H1 (cell line): Measurements from ENCODE around the gene TIMP4. TPM values are rescaled to one million over a fixed set of nuclear protein-coding genes. Genes with fewer than 3 reads are reported as not detected.

Source experiments
- CTCF ChIA-PET: fragments of 300-600 bp; sonication (Branson Sonifier 250); formaldehyde crosslinking; loops from one replicate; lab custom pipeline; 2021; ENCODE audit not compliant: partially characterized antibody; lab: Charles Lee
- POLR2A ChIA-PET: fragments of 300-600 bp; sonication (Branson Sonifier 250); formaldehyde crosslinking; loops from one replicate; lab custom pipeline; 2021; ENCODE audit warnings: inconsistent platforms; ENCODE audit not compliant: partially characterized antibody; lab: Charles Lee
- DNase-seq, 2 experiments: peaks; one replicate each; pipeline versions ENCODE4 v3.0.0 to v3.0.0-alpha.2; 2010 to 2022; ENCODE audit warnings: low spot score in 2 of 2, low read depth in 1 of 2, mixed read lengths in 1 of 2
- FAIRE-seq: peaks from 2 replicates; lab custom pipeline; 2011; peaks lifted over from hg19 to GRCh38; lab: Jason Lieb, UNC
- H2AFZ ChIP-seq: 2 replicates; pipeline ENCODE4 v1.8.1; 2012; ENCODE audit warnings: low read length, inconsistent platforms
- H2AK5ac ChIP-seq: 2 replicates; pipeline ENCODE4 v1.6.1; 2013; ENCODE audit warnings: low read depth, low read length
- H2BK120ac ChIP-seq: replicated peaks from 2 replicates; pipeline ENCODE3; 2013; ENCODE audit warnings: low read depth, low read length, inconsistent platforms
- H2BK12ac ChIP-seq: 2 replicates; pipeline ENCODE4 v1.6.1; 2013; ENCODE audit warnings: low read depth, low read length
- H2BK15ac ChIP-seq: 2 replicates; pipeline ENCODE4 v1.6.1; 2013; ENCODE audit warnings: low read length
- H2BK20ac ChIP-seq: 2 replicates; pipeline ENCODE4 v1.6.1; 2013; ENCODE audit warnings: low read length
- H2BK5ac ChIP-seq: 2 replicates; pipeline ENCODE4 v1.6.1; 2013; ENCODE audit warnings: low read depth, low read length
- H3K14ac ChIP-seq: 2 replicates; pipeline ENCODE4 v1.6.1; 2013; ENCODE audit warnings: inconsistent platforms; ENCODE audit not compliant: insufficient read length
- H3K18ac ChIP-seq: 2 replicates; pipeline ENCODE4 v1.6.1; 2013; ENCODE audit warnings: low read length; ENCODE audit errors: extremely low read depth
- H3K23ac ChIP-seq: 2 replicates; pipeline ENCODE4 v1.6.1; 2013; ENCODE audit warnings: inconsistent platforms; ENCODE audit not compliant: insufficient read length
- H3K23me2 ChIP-seq: 2 replicates; pipeline ENCODE4 v1.6.1; 2013; ENCODE audit warnings: low read depth, low read length
- H3K27ac ChIP-seq: 2 replicates; pipeline ENCODE4 v1.6.1; 2011; ENCODE audit warnings: low read depth, low read length, inconsistent platforms
- H3K27me3 ChIP-seq, 4 experiments: replicated peaks in 1 of 4; 1 replicate in 1 of 4; 2 replicates in 3 of 4; pipeline versions ENCODE4 v1.6.1 to v1.8.1; 2011 to 2013; ENCODE audit warnings: low read length in 3 of 4, mild to moderate bottlenecking in 3 of 4, inconsistent platforms in 2 of 4, mixed read lengths in 2 of 4, moderate library complexity in 1 of 4; ENCODE audit not compliant: control insufficient read depth in 3 of 4, insufficient read depth in 3 of 4; ENCODE audit errors: extremely low read depth in 1 of 4
- H3K36me3 ChIP-seq, 4 experiments: 2 replicates each; pipeline versions ENCODE4 v1.6.1 to v1.8.1; 2011 to 2013; ENCODE audit warnings: mild to moderate bottlenecking in 4 of 4, low read length in 3 of 4, moderate library complexity in 2 of 4, control low read depth in 1 of 4, inconsistent platforms in 1 of 4; ENCODE audit not compliant: insufficient read depth in 4 of 4, control insufficient read depth in 2 of 4
- H3K4ac ChIP-seq: replicated peaks from 2 replicates; pipeline ENCODE3; 2013; ENCODE audit warnings: low read length, low read depth, mixed read lengths, inconsistent platforms; ENCODE audit not compliant: insufficient read length
- H3K4me1 ChIP-seq, 4 experiments: replicated peaks in 1 of 4; 1 replicate in 1 of 4; 2 replicates in 3 of 4; pipeline versions ENCODE4 v1.6.1 to v1.8.1; 2011 to 2013; ENCODE audit warnings: low read length in 3 of 4, inconsistent platforms in 2 of 4, mixed read lengths in 1 of 4; ENCODE audit not compliant: insufficient read depth in 4 of 4, control insufficient read depth in 3 of 4
- H3K4me2 ChIP-seq, 2 experiments: 2 replicates each; pipeline versions ENCODE4 v1.6.1 to v1.8.1; 2011 to 2013; ENCODE audit warnings: low read depth in 2 of 2, low read length in 2 of 2, control low read depth in 1 of 2, inconsistent platforms in 1 of 2, mild to moderate bottlenecking in 1 of 2; ENCODE audit not compliant: insufficient read depth in 1 of 2
- H3K4me3 ChIP-seq, 4 experiments: fragments of 200-600, 300-600 bp in 1 of 4; sonication (generic), shearing (Covaris generic), sonication (Bioruptor Twin) in 1 of 4; 2 replicates each; pipeline versions ENCODE4 v1.5.1 to v1.8.1; 2011 to 2016; ENCODE audit warnings: low read length in 4 of 4, low read depth in 3 of 4, control low read depth in 2 of 4, inconsistent platforms in 2 of 4, mild to moderate bottlenecking in 2 of 4, mixed read lengths in 1 of 4, moderate library complexity in 1 of 4; ENCODE audit not compliant: insufficient read depth in 2 of 4; ENCODE audit errors: extremely low read depth in 1 of 4
- H3K56ac ChIP-seq: replicated peaks from 2 replicates; pipeline ENCODE3; 2013; ENCODE audit warnings: low read depth, mild to moderate bottlenecking, mixed read lengths, low read length, inconsistent platforms; ENCODE audit not compliant: insufficient read length
- H3K79me1 ChIP-seq: 2 replicates; pipeline ENCODE4 v1.6.1; 2013; ENCODE audit warnings: low read depth, low read length, control low read depth
- H3K79me2 ChIP-seq, 2 experiments: 2 replicates each; pipeline versions ENCODE4 v1.6.1 to v1.8.1; 2012 to 2013; ENCODE audit warnings: low read length in 2 of 2, mild to moderate bottlenecking in 2 of 2, inconsistent platforms in 1 of 2; ENCODE audit not compliant: insufficient read depth in 2 of 2, control insufficient read depth in 1 of 2
- H3K9ac ChIP-seq, 4 experiments: replicated peaks in 1 of 4; 1 replicate in 1 of 4; 2 replicates in 3 of 4; pipeline versions ENCODE4 v1.6.1 to v1.8.1; 2011 to 2013; ENCODE audit warnings: low read depth in 3 of 4, low read length in 3 of 4, control low read depth in 2 of 4, mild to moderate bottlenecking in 2 of 4, moderate library complexity in 2 of 4, inconsistent platforms in 1 of 4; ENCODE audit errors: extremely low read depth in 1 of 4
- H3K9me3 ChIP-seq, 2 experiments: 2 replicates each; pipeline versions ENCODE4 v1.6.1 to v1.8.1; 2012 to 2013; ENCODE audit warnings: mild to moderate bottlenecking in 2 of 2, moderate library complexity in 2 of 2, control low read depth in 1 of 2, inconsistent platforms in 1 of 2, low read depth in 1 of 2, low read length in 1 of 2, mixed read lengths in 1 of 2; ENCODE audit not compliant: insufficient read depth in 2 of 2
- H4K20me1 ChIP-seq, 2 experiments: replicated peaks in 1 of 2; 2 replicates each; pipeline versions ENCODE3 to v1.8.1; 2011 to 2013; ENCODE audit warnings: inconsistent platforms in 2 of 2, low read length in 2 of 2, mild to moderate bottlenecking in 1 of 2; ENCODE audit not compliant: insufficient read depth in 2 of 2, control insufficient read depth in 1 of 2
- H4K5ac ChIP-seq: 2 replicates; pipeline ENCODE4 v1.6.1; 2013; ENCODE audit warnings: low read length, low read depth, mixed read lengths, inconsistent platforms; ENCODE audit not compliant: insufficient read length
- H4K8ac ChIP-seq: 2 replicates; pipeline ENCODE4 v1.8.0; 2013; ENCODE audit warnings: mild to moderate bottlenecking, moderate library complexity, low read length, inconsistent platforms; ENCODE audit not compliant: insufficient read depth; ENCODE audit errors: extremely low read depth
- H4K91ac ChIP-seq: replicated peaks from 2 replicates; pipeline ENCODE3; 2013; ENCODE audit warnings: low read length, mixed read lengths, inconsistent platforms; ENCODE audit not compliant: insufficient read length
- CHD1 ChIP-seq: IDR thresholded peaks from 2 replicates; pipeline ENCODE4 v1.6.1; 2012; ENCODE audit warnings: low read depth, low read length, improper control_type of control experiment
- CREB1 ChIP-seq: IDR thresholded peaks from 2 replicates; pipeline ENCODE4 v1.6.1; 2012; ENCODE audit warnings: inconsistent platforms
- CTCF ChIP-seq, 3 experiments: IDR thresholded peaks; 1 replicate in 2 of 3; 2 replicates in 1 of 3; pipeline versions ENCODE4 v1.5.1 to v1.6.1; 2011; ENCODE audit warnings: low read length in 3 of 3, mild to moderate bottlenecking in 3 of 3, inconsistent platforms in 2 of 3, low read depth in 1 of 3, moderate library complexity in 1 of 3; ENCODE audit not compliant: insufficient read depth in 1 of 3; ENCODE audit errors: control extremely low read depth in 1 of 3
- JUND ChIP-seq: IDR thresholded peaks from 2 replicates; pipeline ENCODE4 v1.6.1; 2011; ENCODE audit warnings: mild to moderate bottlenecking, improper control_type of control experiment, low read length
- MAFK ChIP-seq: IDR thresholded peaks from 2 replicates; pipeline ENCODE4 v1.6.1; 2012; ENCODE audit warnings: low read depth, mild to moderate bottlenecking, improper control_type of control experiment, low read length
- RFX5 ChIP-seq: IDR thresholded peaks from 2 replicates; pipeline ENCODE4 v1.6.1; 2011; ENCODE audit warnings: low read depth, low read length, improper control_type of control experiment, borderline replicate concordance
- SIN3A ChIP-seq, 2 experiments: IDR thresholded peaks in 1 of 2; conservative IDR thresholded peaks in 1 of 2; 2 replicates each; pipeline ENCODE4 v1.6.1; 2011 to 2012; ENCODE audit warnings: low read length in 2 of 2, improper control_type of control experiment in 1 of 2, low read depth in 1 of 2, mild to moderate bottlenecking in 1 of 2
- TAF7 ChIP-seq: optimal IDR thresholded peaks from 2 replicates; pipeline ENCODE3; 2011; ENCODE audit warnings: low read depth, mild to moderate bottlenecking, inconsistent platforms, low read length, moderate library complexity, borderline replicate concordance
- ZNF274 ChIP-seq: IDR thresholded peaks from 2 replicates; pipeline ENCODE4 v1.7.0; 2012; ENCODE audit warnings: low read length, borderline replicate concordance; ENCODE audit errors: extremely low read depth
- WGBS, 2 experiments: shearing (Covaris generic) in 1 of 2; methylation state at CpG; one replicate each; pipeline versions ENCODE4 v1.1.6 to v1.1.7; 2013 to 2015; ENCODE audit warnings: low lambda C conversion rate in 2 of 2, mixed read lengths in 2 of 2, inconsistent platforms in 1 of 2, low coverage in 1 of 2, missing lambda C conversion rate in 1 of 2; ENCODE audit not compliant: insufficient replicate concordance in 2 of 2, insufficient coverage in 1 of 2, insufficient read length in 1 of 2; ENCODE audit errors: extremely low coverage in 1 of 2, missing lambda C conversion rate in 1 of 2; 5-methylcytosine and 5-hydroxymethylcytosine counted together
- polyA plus RNA-seq, 7 experiments: library from polyadenylated mRNA; depleted of rRNA in 3 of 7; stranded (reverse) in 5 of 7; unstranded in 2 of 7; fragments of >200 nt in 5 of 7; fragments of 200-250 nt in 2 of 7; gene quantifications; 1 replicate in 5 of 7; 2 replicates in 1 of 7; 4 replicates in 1 of 7; pipeline versions ENCODE4 v1.2.1 to v1.2.3, GENCODE V29; 2011 to 2013; ENCODE audit warnings: missing spikeins in 2 of 7, mixed read lengths in 2 of 7
- total RNA-seq: library from RNA; stranded (reverse); fragmentation: NEBNext Ultra II Directional; extraction: Animal tissue kit (Norgen Biotek cat#: 25700); gene quantifications from 2 replicates; pipeline ENCODE4 v1.2.1, GENCODE V29; 2021

Gene TIMP4
- total and polyA plus RNA-seq, 2 of the 8 experiments (the other 6 are each of a cell fraction or from before 2014, with no cell fraction given), result 5.1 to 8.7 TPM

GRCh38 chr3:12179441-12179840 is 20.7 kb upstream of the TIMP4 start:
- H2BK12ac ChIP-seq, result no peak overlapping the region
- no peak overlapping the region for H4K8ac ChIP-seq
- H3K79me1 ChIP-seq, result no peaks in the 10 kb centered on the region
- no peak overlapping the region for H2BK120ac ChIP-seq
- H2BK5ac ChIP-seq, result no peak overlapping the region
- no peaks in the 10 kb centered on the region for H3K27me3 ChIP-seq
- H3K4me2 ChIP-seq, result no peak overlapping the region
- DNase-seq, result no peak
- H3K9ac ChIP-seq, result no peak overlapping the region
- H3K36me3 ChIP-seq, result no peaks in the 10 kb centered on the region; a peak in 1 of 8 replicates
- TF ChIP-seq JUND (no peak), TAF7 (no peak), RFX5 (no peak), CTCF (IDR thresholded peaks at IDR 0.05; ENCODE audit: control extremely low read depth in 1 of 3, insufficient read depth in 1 of 3, low read depth in 1 of 3, low read length in 3 of 3) (no peak), SIN3A (conservative IDR thresholded peaks at IDR 0.05 in 1 of 2, IDR thresholded peaks at IDR 0.05 in 1 of 2; ENCODE audit: low read depth in 1 of 2, low read length in 2 of 2) (no peak), CREB1 (no peak), CHD1 (no peak), ZNF274 (no peak), MAFK (no peak)
- no peak overlapping the region for H2BK20ac ChIP-seq
- H3K56ac ChIP-seq, result no peak overlapping the region
- H3K23ac ChIP-seq, result no peak overlapping the region
- H2AFZ ChIP-seq, result no peak overlapping the region
- no peaks in the 10 kb centered on the region; the same call in 1 of the 2 replicates for H3K23me2 ChIP-seq
- no peaks in the 10 kb centered on the region for H3K4me1 ChIP-seq
- FAIRE-seq, result no peak
- H3K14ac ChIP-seq, result no peak overlapping the region
- H3K79me2 ChIP-seq, result no peaks in the 10 kb centered on the region
- ChIA-PET POLR2A (no interaction called here), CTCF (interaction anchor here (0.9 to 16.8 kb wide), 7 partner anchors 11 to 383 kb away, joined by 3 to 651 read pairs (median 4); partner anchors contain the start of gene TIMP4)
- no peak overlapping the region for H3K18ac ChIP-seq
- H2AK5ac ChIP-seq, result no peak overlapping the region
- H3K27ac ChIP-seq, result no peak overlapping the region
- no peak overlapping the region for H3K4ac ChIP-seq
- no peak overlapping the region for H4K5ac ChIP-seq
- no peak overlapping the region for H2BK15ac ChIP-seq
- H4K20me1 ChIP-seq, result no peaks in the 10 kb centered on the region
- no peak overlapping the region for H3K4me3 ChIP-seq
- WGBS, 2 experiments, result 100% methylated on average over 1 of the region's 1 CpG; no CpG with 5 or more reads in 1 of the 2 experiments
- no peaks in the 10 kb centered on the region for H3K9me3 ChIP-seq
- H4K91ac ChIP-seq, result no peak overlapping the region
